SU-DHL-6 (cell line): Measurements from ENCODE around the gene CA12.

ENCODE experiments used
- CTCF ChIP-seq: fragments of 200-600 bp; sonication (generic); IDR thresholded peaks from one replicate; pipeline ENCODE4 v1.5.1; 2017; ENCODE audit warnings: antibody characterized with exemption, mild to moderate bottlenecking, low read length, moderate library complexity; ENCODE audit not compliant: insufficient read depth, poor library complexity, severe bottlenecking
- EZH2phosphoT487 ChIP-seq: fragments of 200-600 bp; sonication (generic), shearing (Covaris generic); conservative IDR thresholded peaks from 2 replicates; pipeline ENCODE4 v1.6.1; 2018; ENCODE audit warnings: mild to moderate bottlenecking, antibody characterized with exemption, low read length, moderate library complexity, mixed read lengths

GRCh38 chr15:63373866-63374548 lies 7.6 kb downstream of the CA12 start:
- TF ChIP-seq CTCF, result no peak
- TF ChIP-seq EZH2phosphoT487, result no peak
